HG02970 (cell line): Measurements from ENCODE around the gene PSMA5.
"Not testable (repeated sequence)": the region's sequence is repeated elsewhere in the genome, so short reads cannot be mapped to it uniquely, and the experiment has no call there.

Experiments
- ATAC-seq: cut with Tn5 transposase; IDR thresholded peaks from one replicate; pipeline ENCODE4 v1.9.1; 2021; ENCODE audit warnings: mild to moderate bottlenecking, moderate library complexity, moderate number of reproducible peaks; ENCODE audit not compliant: unreplicated experiment, low FRiP score

The PSMA5 gene

GRCh38 chr1:109393617-109394233 lies 32.5 kb downstream of the PSMA5 start:
- no peak for ATAC-seq

- no peak for ATAC-seq
Observed at GRCh38 chr1:109392788-109393616, 33.2 kb downstream of the PSMA5 start.

DNA sequence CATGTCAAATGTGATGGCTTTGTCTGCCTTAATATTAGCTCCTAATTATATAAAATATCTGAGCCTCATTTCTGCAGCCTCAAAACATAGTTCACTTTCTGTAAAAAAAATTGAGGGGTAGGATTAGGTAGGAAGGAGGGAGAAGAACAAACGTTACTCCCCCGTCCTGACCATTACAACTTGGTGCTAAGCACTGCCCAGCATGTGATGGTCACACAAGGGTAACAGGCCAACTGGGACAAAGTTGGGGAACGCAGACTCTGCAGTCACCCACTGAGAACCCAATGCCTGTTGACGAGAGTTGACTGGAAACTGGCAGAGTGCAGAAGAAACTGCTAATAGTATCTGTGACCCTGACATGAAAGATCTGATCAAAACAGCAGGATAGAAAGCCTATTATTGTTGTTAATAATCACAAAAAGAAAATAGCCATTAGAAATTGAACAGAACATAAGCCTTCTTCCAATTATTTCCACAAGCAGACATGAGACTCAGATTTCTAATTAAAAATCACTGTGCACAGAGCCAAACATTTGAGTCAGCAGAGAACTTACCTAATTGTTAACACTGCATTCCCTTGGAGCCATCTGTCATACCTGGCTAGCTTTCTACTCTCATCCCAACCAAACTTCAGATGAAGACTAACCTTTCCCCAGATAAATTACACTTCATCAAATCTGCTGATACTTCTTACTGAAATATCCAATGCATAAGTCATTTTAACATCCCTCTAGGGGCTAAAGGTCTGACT lies 34.0 kb downstream of the PSMA5 start:
- ATAC-seq = no peak

DNA sequence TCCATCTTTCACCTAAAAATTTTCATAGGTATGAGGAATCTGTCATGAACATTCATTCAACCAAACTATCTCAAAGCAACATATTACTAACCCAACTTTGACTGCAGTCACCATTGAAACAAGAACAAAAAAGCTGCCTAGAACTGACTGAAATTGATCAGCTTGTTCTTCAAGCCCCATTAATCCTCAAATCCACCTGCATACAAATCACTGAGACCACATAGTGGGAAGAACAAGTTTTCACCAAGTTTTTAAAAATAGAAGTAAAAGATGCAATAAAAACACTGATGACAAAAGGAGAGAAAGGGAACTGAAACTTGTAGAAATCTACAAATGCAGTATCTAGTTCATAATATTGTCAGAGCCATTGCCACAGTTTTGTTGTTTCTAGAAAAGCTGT lies 34.6 kb downstream of the PSMA5 start:
- no peak for ATAC-seq

DNA sequence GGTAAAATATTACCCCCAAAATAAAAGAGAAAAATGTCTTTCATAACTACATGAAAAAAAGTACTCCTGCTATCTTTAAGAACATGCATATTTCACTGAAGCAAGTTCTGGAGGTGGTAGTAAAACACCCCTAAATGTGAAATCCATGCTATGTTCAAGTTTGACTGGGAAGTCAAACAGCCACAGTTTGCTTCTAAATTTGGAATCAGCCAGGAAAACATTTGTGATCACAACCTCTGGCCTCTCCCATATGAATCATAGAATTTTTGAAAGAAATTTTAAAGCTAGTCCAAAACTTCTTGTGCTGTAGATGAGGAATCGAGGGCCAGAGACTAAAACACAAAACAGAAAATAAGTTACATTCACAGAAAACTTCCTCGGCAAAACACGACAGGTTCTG lies 35.1 kb downstream of the PSMA5 start:
- no peak for ATAC-seq

GRCh38 chr1:109389638-109390341 lies 36.5 kb downstream of the PSMA5 start:
- ATAC-seq = no peak

DNA sequence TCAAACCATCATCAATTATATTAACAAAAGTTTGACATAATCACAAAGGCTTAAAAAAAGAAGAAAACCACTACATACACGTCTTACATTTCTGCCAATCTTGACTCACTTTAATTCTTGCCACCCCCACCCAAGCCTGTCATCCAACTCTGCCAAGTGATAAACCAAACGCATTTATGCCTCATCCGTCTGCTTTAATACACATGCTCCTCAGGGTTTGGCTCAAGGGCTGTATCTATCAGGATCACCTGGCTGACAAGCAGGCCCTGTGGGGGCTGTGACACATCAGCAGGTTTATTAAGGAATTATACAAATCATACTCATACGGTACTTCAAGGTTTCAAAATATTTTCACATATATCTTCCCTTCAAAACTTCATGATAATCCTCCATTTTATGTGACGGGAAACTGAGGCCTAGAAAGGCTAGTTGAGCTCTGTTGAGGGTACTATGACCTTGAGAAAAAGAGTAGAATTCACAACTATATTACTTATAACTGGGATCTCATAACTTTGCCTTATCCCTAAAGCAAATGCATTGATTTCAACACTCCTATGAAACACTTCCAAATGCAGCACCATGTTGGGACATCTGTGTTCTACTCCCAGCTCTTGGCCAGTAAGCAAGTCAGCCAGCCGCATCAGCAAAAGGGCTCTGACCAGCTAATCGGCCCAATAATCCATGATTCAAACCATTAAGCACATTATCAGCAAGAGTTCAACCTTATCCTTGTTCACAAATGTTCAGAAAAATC lies 37.2 kb downstream of the PSMA5 start:
- ATAC-seq = no peak

- ATAC-seq = no peak
Observed at GRCh38 chr1:109388208-109388711, 38.0 kb downstream of the PSMA5 start.

GRCh38 chr1:109386054-109386717 lies 40.1 kb downstream of the PSMA5 start:
- ATAC-seq = no peak

DNA sequence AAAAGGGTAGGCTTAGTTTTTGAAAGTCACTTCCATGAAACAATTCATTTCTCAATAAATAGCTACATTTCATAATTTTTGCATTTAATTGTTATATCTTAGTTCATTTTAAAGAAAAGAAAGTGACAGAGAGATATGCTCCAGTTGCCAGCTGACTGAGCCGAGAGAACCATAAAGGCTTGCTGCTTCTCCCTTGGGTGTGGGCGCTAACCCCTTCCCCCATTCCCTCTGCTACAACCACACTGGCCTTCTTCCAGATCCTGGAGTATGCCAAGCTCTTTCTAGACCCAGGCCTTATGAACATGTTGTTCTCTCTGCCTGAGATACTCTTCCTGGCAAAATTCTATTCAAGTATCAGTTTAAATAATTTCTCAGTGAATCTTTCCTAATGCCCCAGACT lies 40.8 kb downstream of the PSMA5 start:
- no peak for ATAC-seq

GRCh38 chr1:109383854-109384253 lies 42.4 kb downstream of the PSMA5 start:
- no peak for ATAC-seq

DNA sequence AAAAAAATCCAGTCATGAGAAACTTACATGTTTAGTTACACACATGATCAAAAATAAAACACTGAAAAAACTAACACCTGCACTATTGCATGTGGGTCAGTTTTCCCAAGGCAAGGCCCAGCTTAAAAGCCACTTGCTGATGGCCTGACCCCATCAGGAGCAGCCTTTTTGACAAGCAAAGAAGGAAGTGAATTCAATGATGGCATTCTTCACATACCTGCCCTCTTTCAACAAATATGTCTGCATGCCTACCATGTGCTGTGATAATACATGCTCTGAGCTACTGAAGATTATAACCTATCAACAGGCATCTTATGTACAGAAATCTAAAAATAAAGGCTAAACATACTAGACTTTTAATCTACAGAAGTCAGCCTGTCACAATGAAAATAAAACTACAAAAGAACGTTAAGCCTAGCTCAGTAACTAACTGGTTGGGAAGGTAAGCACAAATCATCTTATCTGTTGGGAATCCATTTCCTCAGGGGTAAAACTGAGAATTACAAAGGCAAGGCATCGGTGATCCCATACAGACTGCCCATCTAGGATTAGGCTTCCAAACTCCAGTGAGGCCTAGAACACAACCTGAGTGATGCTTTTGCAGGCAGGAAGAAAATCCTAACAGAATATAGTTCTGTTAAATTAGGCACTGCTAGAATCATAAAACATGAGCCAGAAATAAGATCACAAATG lies 43.0 kb downstream of the PSMA5 start:
- ATAC-seq = no peak

DNA sequence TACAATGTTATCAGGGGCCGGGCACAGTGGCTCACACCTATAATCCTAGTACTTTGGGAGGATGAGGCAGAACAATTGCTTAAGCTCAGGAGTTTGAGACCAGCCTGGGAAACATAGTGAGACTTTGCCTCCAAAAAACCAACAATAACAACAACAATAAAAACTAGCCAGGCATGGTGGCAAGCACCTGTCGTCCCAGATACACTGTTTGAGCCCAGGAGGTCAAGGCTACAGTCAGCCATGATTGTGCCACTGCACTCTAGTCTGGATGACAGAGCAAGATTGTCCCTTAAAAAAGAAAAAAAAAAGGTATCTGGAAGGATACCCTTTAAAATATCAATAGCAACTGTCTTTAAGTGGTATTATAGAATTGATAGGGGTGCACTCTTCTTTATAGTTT lies 44.7 kb downstream of the PSMA5 start:
- ATAC-seq = no peak

DNA sequence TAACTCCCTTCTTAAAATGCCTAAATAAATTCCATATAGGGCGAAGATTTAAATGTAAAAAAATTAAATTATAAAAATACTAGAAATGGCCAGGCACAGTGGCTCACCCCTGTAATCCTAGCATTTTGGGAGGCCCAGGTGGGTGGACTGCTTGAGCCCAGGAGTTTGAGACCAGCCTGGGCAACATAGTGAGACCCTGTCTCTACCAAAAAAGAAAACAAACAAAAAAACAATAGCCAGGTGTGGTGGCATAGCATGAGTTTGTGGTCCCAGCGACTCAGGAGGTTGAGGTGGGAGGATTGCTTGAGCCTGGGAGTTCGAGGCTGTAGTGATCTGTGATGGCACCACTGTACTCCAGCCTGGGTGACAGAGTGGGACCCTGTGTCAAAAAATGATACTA lies 46.3 kb downstream of the PSMA5 start:
- ATAC-seq = no peak

DNA sequence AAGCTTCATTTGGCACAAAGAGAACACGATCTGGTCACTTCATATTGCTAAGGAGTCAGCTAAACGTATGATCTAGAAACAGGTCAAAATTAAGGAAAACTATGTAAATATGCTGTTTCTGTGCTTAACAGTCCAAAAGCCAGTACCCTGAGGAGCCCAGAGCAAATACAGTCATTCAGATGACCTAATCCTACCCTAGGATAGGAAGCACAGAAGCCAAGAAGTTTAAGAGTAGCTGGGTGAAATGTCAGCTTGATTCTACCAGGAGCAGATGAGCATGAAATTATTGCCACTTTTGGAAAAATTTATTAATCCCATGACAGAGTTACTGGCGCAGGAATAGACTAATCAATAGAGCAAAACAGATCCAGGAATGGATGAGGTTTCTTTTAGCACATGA lies 46.8 kb downstream of the PSMA5 start:
- ATAC-seq = no peak

GRCh38 chr1:109377698-109378097 lies 48.5 kb downstream of the PSMA5 start:
- no peak for ATAC-seq

DNA sequence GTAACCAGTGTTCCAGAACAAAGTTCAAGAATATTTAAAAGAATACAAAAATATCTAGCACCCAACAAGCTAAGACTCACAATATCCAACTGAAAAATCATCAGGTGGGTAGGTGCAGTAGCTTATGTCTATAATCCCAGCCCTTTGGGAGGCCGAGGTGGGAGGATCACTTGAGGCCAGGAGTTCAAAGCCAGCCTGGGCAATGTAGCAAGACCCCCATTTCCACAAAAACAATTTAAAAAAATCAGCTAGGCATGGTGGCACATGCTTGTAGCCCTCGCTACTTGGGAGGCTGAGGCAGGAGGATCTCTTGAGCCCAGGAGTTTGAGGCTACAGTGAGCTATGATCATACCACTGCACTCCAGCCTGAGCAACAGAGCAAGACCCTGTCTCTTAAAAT lies 52.6 kb downstream of the PSMA5 start:
- not testable (repeated sequence) for ATAC-seq

GRCh38 chr1:109373126-109373525 lies 53.1 kb downstream of the PSMA5 start:
- ATAC-seq = no peak

DNA sequence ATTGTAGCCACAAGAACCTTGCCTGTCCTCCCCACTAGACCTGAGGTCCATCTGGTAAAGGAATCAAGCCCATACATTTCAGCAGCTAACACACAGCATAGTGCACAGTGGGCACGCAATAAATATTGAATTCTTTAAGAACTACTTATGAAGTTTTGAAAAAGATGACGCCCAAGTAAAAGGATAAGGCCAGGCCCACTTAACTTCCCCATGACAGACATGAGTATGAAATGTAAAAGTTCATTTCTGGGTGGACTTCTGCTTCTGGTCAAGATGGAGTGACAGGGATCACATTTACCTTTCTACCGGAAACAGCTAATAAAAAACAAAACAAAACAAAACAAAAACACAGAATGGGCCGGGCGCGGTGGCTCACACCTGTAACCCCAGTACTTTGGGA lies 54.0 kb downstream of the PSMA5 start:
- no peak for ATAC-seq
